Heart right ventricle (tissue), 16 donors: ENCODE measurements around the gene CORIN. TPM values are rescaled to one million over a fixed set of nuclear protein-coding genes. Genes with fewer than 3 reads are reported as not detected.

Experiments used
- ATAC-seq, 8 donors: fragments of 200-7000 bp; cut with Tn5 transposase; one replicate each; pipeline ENCODE4 v1.9.1; 2020; ENCODE audit warnings: mild to moderate bottlenecking in 8 of 8, moderate library complexity in 8 of 8, moderate number of reproducible peaks in 1 of 8
- DNase-seq, 2 donors: peaks; one replicate each; pipeline ENCODE4 v3.0.0-alpha.2; 2020
- H3K27ac ChIP-seq, 10 donors: fragments of 200-600 bp; sonication (generic) in 2 of 10; one replicate each; pipeline versions ENCODE4 v1.5.0 to v1.8.0; 2020 to 2022; ENCODE audit warnings: mild to moderate bottlenecking in 3 of 10
- H3K27me3 ChIP-seq, 7 donors: fragments of 200-600 bp; one replicate each; pipeline ENCODE4 v1.8.0; 2021 to 2022; ENCODE audit warnings: mild to moderate bottlenecking in 2 of 7
- H3K36me3 ChIP-seq, 9 donors: fragments of 200-600 bp; sonication (generic) in 1 of 9; one replicate each; pipeline versions ENCODE4 v1.5.0 to v1.8.0; 2020 to 2022; ENCODE audit warnings: mild to moderate bottlenecking in 2 of 9
- H3K4me1 ChIP-seq, 9 donors: fragments of 200-600 bp; sonication (generic) in 1 of 9; one replicate each; pipeline versions ENCODE4 v1.5.0 to v1.8.0; 2020 to 2022; ENCODE audit warnings: mild to moderate bottlenecking in 4 of 9
- H3K4me3 ChIP-seq, 10 donors: fragments of 200-600 bp; sonication (generic) in 2 of 10; one replicate each; pipeline versions ENCODE4 v1.5.0 to v1.8.0; 2020 to 2022; ENCODE audit warnings: mild to moderate bottlenecking in 7 of 10, moderate library complexity in 2 of 10
- H3K9me3 ChIP-seq, 11 donors: fragments of 200-600 bp in 10 of 11; sonication (generic) in 2 of 11; one replicate each; pipeline versions ENCODE4 v1.5.0 to v1.8.0; 2013 to 2022; ENCODE audit warnings: mild to moderate bottlenecking in 2 of 11, control low read depth in 1 of 11, moderate library complexity in 1 of 11
- WGBS, 2 donors: extraction: QIAGEN DNeasy Blood & Tissue Kit; methylation state at CpG; one replicate each; pipeline ENCODE4 v1.1.7; 2013; ENCODE audit warnings: inconsistent platforms in 1 of 2; 5-methylcytosine and 5-hydroxymethylcytosine counted together
- intact Hi-C, 10 donors: fragments of 100-400 bp; cut with DNase I; formaldehyde crosslinking; loops; one replicate each; pipeline versions ENCODE4 v1.11.1 to v1.14.2; 2022
- polyA plus RNA-seq, 2 donors: library from polyadenylated mRNA; stranded (reverse); fragments of 200-250 nt; gene quantifications; one replicate each; pipeline ENCODE4 v1.2.3, GENCODE V29; 2013
- total RNA-seq, 10 donors: library from RNA; stranded (reverse); fragmentation: NEBNext Ultra II Directional in 3 of 10; extraction: Animal tissue kit (Norgen Biotek cat#: 25700) in 3 of 10; gene quantifications; one replicate each; pipeline versions ENCODE4 v1.2.1 to v1.2.4, GENCODE V29; 2021 to 2023
- TF ChIP-seq, protein P1 (sequence below), 9 donors: fragments of 200-600 bp; sonication (generic) in 2 of 9; IDR thresholded peaks; one replicate each; pipeline versions ENCODE4 v1.5.0 to v1.8.0; 2021 to 2022; ENCODE audit warnings: antibody characterized with exemption in 9 of 9, mild to moderate bottlenecking in 5 of 9, moderate library complexity in 1 of 9
- donor health status: Arrhythmogenic right ventricular cardiomyopathy.
- donor health status: ischemic (EF 13 %, LVEDD 7.1; RV severe dilation, severe dysfunction).
- donor health status: healthy with polysubstance abuse.
- donor health status: DM: no; HTN: yes; CAD: no.
- donor health status: DM: no; HTN: no; CAD: no.
- donor health status: ischemic (EF 25% LVEDD 6.9; RV normal size, moderate dysfunction).
- donor health status: ischemic (EF 25% LVEDD 5.7; RV mildly dilated, moderate dysfunction).
- donor health status: healthy.
- donor health status: DM: yes; HTN: yes; CAD: no.
- donor health status: Ischemic cardiomyopathy.
- donor health status: ischemic (EF 35%, LVEDD 5.7; RV mildly dilated, moderate dysfunction).
- donor health status: nonischemic (EF 11% LVEDD 7.7; RV severe dilation, severe dysfunction).
- donor health status: DM: yes; HTN: yes; CAD: no.
- donor health status: PGD.
- donor health status: ischemic (EF 29% LVEDD 5.4; RV normal size, mild dysfunction).
- donor health status: nonischemic (EF 23%, LVEDD 6.1; RV moderate dilation, normal function).

Gene CORIN
- total and polyA plus RNA-seq, 12 donors = 8.4 to 159 (median 70.2) TPM

DNA sequence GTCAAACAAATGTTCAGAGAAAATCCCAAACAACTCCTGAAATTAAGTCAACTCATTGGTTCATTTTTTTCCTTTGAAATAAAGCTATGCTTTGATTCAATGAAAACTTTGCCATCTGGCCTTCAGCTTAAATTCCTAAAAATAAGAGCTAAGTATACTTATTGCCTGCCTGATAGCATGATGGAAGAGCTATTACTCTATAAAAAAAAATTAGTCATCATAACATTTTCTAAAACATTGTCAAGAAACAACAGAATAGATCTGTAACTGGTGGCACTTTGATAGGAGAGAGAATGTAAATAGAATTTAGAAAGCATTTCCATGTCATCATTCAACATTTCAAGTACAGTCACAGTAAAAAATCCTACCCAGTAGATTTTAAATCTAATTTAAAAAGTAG lies 136.6 kb downstream of the CORIN start:
- TF ChIP-seq, protein P1, sequence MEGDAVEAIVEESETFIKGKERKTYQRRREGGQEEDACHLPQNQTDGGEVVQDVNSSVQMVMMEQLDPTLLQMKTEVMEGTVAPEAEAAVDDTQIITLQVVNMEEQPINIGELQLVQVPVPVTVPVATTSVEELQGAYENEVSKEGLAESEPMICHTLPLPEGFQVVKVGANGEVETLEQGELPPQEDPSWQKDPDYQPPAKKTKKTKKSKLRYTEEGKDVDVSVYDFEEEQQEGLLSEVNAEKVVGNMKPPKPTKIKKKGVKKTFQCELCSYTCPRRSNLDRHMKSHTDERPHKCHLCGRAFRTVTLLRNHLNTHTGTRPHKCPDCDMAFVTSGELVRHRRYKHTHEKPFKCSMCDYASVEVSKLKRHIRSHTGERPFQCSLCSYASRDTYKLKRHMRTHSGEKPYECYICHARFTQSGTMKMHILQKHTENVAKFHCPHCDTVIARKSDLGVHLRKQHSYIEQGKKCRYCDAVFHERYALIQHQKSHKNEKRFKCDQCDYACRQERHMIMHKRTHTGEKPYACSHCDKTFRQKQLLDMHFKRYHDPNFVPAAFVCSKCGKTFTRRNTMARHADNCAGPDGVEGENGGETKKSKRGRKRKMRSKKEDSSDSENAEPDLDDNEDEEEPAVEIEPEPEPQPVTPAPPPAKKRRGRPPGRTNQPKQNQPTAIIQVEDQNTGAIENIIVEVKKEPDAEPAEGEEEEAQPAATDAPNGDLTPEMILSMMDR (IDR thresholded peaks at IDR 0.05) = no peak
- no peak overlapping the region for H3K4me3 ChIP-seq
- intact Hi-C loops = loop anchor here in 3 of 10 donors (5.0 to 10.0 kb wide), 2 partner anchors 134 to 136 kb away; partner anchors contain the start of gene CORIN (in 3 of the 3)
- peaks cover 0 to 5% (median 0%) of the 10 kb centered on the region in 7 donors for H3K27me3 ChIP-seq
- ATAC-seq (no peak), DNase-seq (no peak)
- no peaks in the 10 kb centered on the region for H3K9me3 ChIP-seq
- H3K4me1 ChIP-seq = peaks cover 0 to 20% (median 8%) of the 10 kb centered on the region in 9 donors
- no peaks in the 10 kb centered on the region for H3K36me3 ChIP-seq
- no peak overlapping the region for H3K27ac ChIP-seq

DNA sequence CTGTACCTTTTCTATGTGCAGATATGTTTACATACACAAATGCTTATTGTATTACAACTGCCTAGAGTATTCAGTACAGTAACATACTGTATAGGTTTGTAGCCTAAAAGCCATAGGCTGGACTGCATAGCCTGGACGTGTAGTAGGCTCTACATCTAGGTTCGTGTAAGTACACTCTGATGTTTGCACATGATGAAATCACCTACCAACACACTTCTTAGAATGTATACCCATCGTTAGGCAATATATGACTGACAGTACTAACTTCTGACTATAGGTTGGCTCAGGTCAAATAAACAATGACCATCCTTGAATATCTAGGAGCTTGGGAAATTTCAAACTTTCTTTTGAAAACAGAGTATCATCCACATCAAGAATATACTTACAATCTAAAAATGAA lies 139.0 kb downstream of the CORIN start:
- ATAC-seq (no peak), DNase-seq (no peak)
- Histone ChIP-seq H3K27me3 (peaks cover 0 to 8% (median 0%) of the 10 kb centered on the region in 7 donors), H3K36me3 (no peaks in the 10 kb centered on the region), H3K9me3 (no peaks in the 10 kb centered on the region), H3K4me3 (no peak overlapping the region), H3K27ac (no peak overlapping the region), H3K4me1 (peaks cover 0 to 17% (median 7%) of the 10 kb centered on the region in 9 donors)
- WGBS, 2 donors = 89 to 92% methylated on average over 3 of the region's 3 CpGs
- TF ChIP-seq, protein P1 (IDR thresholded peaks at IDR 0.05) = no peak
- intact Hi-C loops = no loop called here

DNA sequence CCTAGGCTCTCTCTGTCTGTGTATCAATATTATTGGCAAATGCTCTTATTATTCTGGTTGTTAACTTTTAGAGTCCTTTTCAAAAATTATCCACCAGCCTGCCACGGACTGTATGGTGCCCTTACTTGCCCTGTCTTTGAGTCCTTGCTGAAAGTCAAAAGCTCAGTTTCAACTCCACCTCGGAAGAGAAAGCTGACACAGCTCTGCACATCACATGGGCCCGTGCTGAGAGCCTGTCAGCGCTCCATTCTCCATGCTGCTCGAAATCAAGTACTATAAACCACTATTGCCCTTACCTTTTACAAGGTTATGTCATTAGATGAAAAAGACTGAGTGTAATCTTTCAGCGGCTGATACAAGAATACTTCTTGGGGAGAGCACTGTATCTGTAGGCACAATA lies 141.0 kb downstream of the CORIN start:
- Histone ChIP-seq H3K27me3 (peaks cover 0 to 8% (median 0%) of the 10 kb centered on the region in 7 donors), H3K27ac (peak overlapping the region in 1 of 10 donors; percentile 9), H3K4me3 (no peak overlapping the region), H3K4me1 (peaks cover 0 to 21% (median 16%) of the 10 kb centered on the region in 9 donors), H3K36me3 (no peaks in the 10 kb centered on the region), H3K9me3 (no peaks in the 10 kb centered on the region)
- WGBS, 2 donors = 34 to 63% methylated on average over 6 of the region's 6 CpGs
- intact Hi-C loops = no loop called here
- DNase-seq (no peak), ATAC-seq (peak in 6 of 8 donors; percentile 46 to 82 (median 74))
- TF ChIP-seq, protein P1 (IDR thresholded peaks at IDR 0.05) = no peak

DNA sequence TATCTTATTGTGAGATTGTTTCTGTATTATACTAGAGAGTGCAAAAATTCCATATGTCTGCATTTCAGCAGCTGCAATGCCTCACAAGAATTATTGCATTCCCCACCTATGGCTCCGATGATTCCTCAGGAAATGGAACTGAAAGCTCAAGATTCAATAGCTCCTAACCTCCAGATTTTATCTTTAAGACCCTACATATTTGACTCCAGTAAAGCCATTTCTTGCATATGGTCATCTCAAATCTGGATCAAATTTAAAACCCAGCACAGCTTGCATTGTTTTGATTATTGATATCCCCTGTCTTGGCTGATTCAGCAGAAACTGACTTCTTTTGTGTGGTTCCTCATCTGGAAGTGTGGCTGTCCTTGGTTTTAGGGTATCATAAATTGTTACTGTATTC lies 142.6 kb downstream of the CORIN start:
- ATAC-seq (no peak), DNase-seq (no peak)
- H3K27ac ChIP-seq = no peak overlapping the region
- H3K4me3 ChIP-seq = no peak overlapping the region
- WGBS, 2 donors = 74 to 78% methylated on average over 1 of the region's 1 CpG
- H3K9me3 ChIP-seq = no peaks in the 10 kb centered on the region
- peaks cover 0 to 11% (median 6%) of the 10 kb centered on the region in 9 donors for H3K4me1 ChIP-seq
- intact Hi-C loops = no loop called here
- TF ChIP-seq, protein P1 (IDR thresholded peaks at IDR 0.05) = no peak
- H3K27me3 ChIP-seq = peaks cover 0 to 8% (median 0%) of the 10 kb centered on the region in 7 donors
- no peaks in the 10 kb centered on the region for H3K36me3 ChIP-seq
